ENCODE results near the gene POU1F1.
"Not testable (repeated sequence)": the region's sequence is repeated elsewhere in the genome, so short reads cannot be mapped to it uniquely, and the experiment has no call there.

The POU1F1 gene, protein sequence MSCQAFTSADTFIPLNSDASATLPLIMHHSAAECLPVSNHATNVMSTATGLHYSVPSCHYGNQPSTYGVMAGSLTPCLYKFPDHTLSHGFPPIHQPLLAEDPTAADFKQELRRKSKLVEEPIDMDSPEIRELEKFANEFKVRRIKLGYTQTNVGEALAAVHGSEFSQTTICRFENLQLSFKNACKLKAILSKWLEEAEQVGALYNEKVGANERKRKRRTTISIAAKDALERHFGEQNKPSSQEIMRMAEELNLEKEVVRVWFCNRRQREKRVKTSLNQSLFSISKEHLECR

DNA sequence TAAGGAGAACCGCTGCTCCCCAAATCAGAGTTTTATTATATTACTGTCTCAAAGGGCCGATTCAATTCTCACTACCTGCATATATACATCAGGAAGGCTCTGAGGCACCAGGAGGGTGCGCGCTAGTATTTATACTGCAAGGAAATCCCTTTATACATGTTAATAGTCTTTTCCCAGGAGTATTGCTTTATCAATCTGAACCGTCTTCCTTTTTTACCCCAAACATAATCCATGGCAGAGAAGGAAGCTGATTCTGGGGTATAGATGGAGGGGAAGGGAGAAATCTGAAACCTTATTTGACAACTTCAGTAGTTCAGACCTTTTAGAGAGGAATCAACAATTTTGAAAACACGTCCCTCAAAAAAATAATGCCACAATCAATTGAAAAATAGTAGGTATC is at the start of gene POU1F1:
TSS of gene POU1F1 (minus strand) at position 101 of the 400 bp plus-strand sequence. CDS start 122 bp downstream, outside the sequence.
- no peak for DNase-seq (ENCODE audit: low spot score)

GRCh38 chr3:87324609-87325008 is 48.2 kb upstream of the POU1F1 start:
- no peak for DNase-seq (ENCODE audit: low spot score)

DNA sequence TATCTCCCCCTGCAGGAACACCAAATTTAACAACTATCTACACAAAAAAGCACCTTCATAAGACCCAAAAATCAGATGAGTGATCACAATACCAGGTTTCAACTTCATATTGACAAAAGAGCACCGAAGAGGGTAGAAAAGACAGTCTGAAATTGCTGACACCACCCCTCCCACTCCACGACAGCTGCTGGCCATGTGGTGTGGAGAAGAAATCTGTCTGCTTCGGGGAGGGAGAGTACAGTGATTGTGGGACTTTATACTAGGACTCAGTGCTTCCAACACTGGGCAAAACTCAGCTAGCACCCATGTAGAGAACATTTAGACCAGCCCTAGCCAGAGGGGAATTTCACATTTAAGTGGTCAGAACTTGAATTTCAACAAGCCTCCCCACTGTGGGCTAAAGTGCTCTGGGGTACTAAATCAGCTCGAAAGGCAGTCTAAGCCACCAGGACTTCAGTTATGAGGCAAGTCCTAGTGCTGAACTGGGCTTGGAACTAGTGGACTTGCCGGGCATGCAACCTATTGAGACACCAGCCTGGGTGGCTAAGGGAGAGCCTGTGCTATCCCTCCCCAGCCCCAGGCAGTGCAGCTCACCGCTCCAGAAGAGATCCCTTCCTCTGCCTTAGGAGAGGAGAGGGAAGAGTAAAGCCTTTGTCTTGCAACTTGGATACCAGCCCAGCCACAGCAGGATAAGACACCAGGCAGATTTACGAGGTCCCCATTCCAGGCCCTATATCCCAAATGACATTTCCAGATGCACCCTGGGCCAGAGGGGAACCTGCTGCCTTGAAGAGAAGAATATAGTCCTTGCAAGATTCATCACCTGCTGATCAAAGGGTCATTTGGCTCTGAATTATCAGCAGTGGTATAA is 44.6 kb upstream of the POU1F1 start:
- DNase-seq (ENCODE audit: low spot score), result peak; percentile 55

- DNase-seq (ENCODE audit: low spot score), result peak; percentile 23
Measured at GRCh38 chr3:87318617-87319021, 42.2 kb upstream of the POU1F1 start.

DNA sequence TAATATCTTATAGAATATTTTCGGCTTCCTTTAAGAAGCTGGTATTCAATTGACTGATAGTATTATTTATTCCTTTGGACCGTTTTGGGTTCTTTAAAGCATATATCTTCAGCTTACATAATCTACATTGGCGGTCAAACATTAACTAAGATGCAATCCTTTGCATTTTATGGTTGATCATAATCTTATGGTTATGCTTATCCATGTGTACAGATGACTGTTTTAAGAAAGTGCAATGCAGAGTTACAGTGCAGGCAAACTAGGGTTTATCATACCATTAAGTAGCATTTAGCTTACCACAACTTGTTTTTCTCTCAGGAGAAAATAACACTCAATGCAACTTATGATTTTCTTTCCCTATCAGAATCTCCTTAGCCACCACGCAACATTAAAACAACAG is 41.4 kb upstream of the POU1F1 start:
- no peak for DNase-seq (ENCODE audit: low spot score)

DNA sequence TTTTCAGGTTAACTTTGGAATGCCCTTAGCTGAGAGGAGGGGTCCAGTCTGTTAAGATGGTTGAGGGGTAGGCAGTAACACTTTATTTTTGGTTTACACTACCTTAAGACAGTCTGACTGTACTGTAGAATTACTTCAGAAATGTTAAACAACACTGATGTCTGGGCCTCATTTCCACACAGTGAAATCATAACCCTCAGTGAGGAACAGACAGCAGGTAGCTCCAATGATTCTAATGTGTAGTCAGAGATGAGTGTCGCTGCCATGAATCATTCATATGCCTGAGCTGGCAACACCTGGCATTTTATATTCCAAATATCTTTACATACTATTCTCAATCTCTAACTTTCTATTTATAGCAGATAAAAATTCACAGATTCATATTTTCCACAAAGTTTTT is 37.3 kb upstream of the POU1F1 start:
- no peak for DNase-seq (ENCODE audit: low spot score)

DNA sequence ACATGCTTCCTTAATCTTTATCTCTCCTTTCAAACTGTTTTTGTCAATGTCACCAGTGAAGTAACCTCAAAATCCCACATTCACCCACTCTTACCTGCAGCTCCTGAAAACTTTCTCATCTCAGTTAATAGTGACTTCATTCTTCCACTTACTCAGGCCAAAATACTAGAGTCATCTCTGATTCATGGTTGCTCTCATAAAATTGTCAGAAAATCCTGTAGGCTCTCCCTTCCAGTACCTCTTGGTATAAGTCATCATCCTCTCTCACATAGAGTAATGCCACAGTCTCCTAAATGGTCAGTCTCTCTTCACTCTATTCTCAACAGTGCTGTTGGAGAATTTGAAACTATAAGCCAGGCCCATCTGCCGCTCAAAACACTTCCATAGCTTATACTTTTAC is 34.9 kb upstream of the POU1F1 start:
- DNase-seq (ENCODE audit: low spot score), result no peak

DNA sequence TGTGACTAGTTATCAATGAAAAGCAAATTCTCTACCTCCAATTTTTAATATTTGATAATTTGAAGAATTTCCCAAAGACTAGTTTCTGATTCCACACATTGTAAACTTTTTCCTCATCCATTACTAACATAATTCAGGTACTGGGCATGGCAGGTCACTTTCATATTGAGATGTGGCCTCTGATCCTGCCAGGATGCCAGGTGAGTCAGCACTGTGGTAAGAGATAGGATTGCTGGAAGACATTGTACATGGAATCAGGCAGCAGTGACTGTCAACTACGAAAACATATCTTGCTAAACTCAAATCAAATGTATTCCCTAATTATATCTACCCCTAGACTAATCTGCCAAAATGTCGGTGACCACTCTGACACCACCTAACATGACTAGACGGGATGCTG is 33.2 kb upstream of the POU1F1 start:
- DNase-seq (ENCODE audit: low spot score), result no peak

GRCh38 chr3:87307805-87308204 is 31.4 kb upstream of the POU1F1 start:
- DNase-seq (ENCODE audit: low spot score), result no peak

- DNase-seq (ENCODE audit: low spot score), result peak; percentile 54
Measured at GRCh38 chr3:87305517-87305916, 29.1 kb upstream of the POU1F1 start.

DNA sequence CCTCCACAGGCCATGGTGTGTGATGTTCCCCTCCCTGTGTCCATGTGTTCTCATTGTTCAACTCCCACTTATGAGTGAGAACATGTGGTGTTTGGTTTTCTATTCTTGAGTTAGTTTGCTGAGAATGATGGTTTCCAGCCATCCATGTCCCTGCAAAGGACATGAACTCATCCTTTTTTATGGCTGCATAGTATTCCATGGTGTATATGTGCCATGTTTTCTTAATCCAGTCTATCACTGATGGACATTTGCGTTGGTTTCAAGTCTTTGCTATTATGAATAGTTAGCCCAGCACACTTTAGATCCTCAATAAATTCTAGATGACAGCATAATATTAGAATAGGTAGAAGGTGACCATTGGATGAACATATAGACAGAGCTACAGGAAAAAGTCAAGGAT is 28.6 kb upstream of the POU1F1 start:
- DNase-seq (ENCODE audit: low spot score), result not testable (repeated sequence)

DNA sequence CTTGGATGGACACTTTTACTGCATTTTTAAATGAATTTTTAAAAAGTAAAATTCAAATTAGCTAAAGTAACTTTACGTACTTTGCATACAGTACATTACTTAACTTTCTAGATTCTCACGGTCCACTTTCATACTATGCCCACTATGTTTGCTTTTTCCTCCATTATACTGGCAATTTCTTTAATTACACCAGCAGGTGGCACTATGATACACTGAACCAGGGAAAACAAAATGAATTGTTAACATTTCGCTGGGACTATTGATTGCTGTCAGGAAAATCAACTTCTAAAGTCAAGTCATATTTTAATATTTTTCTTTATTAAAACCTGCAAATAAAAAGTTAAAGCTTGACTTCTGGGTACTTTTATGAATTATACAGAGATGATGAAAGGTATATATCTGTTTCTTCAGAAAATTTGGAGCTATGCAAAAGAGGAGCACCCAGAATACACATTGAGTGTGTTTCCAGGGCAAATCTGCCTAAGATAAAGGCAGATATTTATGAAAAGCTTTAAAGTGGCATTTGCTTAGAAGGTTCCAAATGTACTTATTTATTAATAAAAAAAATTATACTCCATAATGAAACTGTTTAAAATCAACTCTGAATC is 21.8 kb upstream of the POU1F1 start:
- DNase-seq (ENCODE audit: low spot score), result peak; percentile 30

GRCh38 chr3:87288446-87288845 is 12.1 kb upstream of the POU1F1 start:
- DNase-seq (ENCODE audit: low spot score), result no peak

DNA sequence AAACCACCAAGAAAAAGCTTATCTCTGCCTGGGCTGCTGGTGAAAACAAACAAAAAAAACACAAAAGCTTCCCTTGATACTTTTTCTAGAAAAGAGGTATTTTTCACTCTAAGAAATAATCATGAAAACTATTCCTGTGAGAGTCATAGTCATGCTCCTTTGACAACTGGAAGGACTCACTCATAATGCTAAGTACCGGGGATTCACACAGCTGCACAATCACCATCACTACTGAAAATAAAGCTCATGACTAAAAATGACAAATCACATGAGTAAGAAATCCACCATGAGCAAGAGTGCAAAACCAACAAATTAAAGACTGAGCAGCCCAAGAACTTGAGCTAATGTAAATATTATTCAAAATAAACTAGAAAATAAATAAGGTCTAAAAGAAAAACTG is 10.6 kb upstream of the POU1F1 start:
- no peak for DNase-seq (ENCODE audit: low spot score)

DNA sequence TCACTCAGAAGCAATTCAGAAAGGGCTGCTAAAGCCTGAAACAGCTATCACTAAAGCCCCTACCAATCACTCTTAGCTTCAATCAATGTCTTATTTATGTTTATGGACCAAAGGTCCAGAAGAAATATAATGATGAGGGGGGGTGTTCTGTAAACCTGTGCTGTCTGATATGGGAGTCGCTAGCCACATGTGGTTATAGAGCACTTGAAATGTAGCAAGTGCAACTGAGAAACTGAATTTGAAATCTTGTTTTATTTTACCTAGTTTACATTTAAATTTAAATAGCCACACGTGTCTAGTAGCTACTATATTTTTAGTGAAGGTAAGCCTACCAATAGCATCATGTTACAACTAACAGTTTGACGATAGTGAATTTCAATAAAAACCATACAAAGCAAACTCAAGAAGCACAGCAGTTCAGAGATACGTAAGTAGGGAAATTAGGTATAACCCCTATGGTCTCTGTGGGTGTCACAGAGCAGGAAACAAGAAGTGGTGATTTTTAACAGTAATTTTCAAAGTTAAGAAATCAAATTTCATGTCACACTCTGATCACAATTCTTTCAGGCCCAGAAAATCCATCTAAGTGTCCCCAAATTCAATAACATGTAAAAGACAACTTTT is 3.6 kb downstream of the POU1F1 start:
- DNase-seq (ENCODE audit: low spot score), result no peak

- DNase-seq (ENCODE audit: low spot score), result no peak
Measured at GRCh38 chr3:87270908-87271700, 5.3 kb downstream of the POU1F1 start.

DNA sequence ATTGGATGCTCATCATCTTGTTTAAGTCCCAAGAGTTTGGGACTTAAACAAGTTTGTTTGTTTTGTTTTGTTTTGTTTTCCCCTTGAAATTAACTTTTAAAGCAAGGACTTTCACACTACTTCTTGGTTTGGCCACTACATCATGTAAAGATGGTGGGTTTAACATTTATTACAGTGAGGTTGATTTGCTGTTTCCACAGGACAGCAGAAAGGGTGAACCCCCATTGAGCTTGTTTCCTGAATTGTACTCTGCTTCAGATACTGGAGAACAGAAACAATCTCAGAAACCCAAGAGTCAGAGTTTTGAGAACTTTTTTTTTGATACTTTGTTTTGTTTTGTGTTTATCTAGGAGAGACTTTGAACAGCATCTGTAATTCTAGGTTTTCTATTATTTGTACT is 6.7 kb downstream of the POU1F1 start:
- no peak for DNase-seq (ENCODE audit: low spot score)

DNA sequence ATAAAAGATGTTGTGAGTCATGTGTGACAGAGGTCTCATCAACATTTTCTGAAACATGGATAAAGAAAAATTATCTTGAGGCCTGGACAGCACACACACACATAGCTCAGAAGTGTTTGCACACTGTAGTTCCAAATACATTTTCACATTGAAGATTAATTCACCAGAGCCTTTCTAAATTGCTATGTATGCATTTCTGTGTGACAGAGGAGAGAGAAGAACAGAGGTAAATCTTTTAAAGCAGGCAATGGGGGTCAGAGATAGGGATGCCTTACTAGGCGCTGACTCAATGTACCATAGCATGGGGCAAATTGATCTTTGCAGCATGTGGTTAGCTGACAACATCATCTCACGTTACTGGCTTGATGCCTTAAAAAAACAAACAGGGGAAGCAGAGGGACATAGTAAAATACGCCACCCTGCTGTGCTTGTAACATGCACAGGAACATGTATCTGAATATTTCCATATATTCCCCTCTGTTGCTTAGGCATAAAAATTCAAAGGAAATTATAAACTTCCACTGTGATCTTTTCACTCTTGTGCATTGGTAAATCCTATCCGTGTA is 7.7 kb downstream of the POU1F1 start:
- DNase-seq (ENCODE audit: low spot score), result no peak

DNA sequence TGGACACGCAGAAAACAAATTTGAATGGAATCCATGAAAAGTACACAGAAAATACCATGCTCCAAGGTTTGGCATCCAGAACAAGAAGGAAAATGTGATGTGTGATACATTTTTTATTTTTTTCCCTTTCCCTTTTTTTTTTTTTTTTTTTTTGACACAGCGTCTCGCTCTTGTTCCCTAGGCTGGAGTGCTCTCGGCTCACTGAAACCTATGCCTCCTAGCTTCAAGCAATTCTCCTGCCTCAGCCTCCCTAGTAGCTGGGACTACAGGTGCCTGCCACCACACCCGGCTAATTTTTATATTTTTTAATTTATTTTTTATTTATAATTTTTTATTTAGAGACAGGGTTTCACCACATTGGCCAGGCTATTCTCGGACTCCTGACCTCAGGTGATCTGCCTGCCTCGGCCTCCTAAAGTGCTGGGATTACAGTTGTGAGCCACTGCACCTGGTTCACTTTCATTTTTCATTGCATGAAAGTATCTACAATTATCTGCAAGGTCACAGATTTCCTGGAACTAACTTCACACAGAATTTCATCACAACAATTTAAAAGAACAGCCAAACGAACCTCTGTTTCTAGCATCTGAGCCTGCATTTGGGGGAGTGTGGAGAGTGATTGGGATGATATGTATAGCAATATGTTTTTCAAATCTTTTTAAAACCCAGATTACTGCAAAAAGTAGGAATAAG is 8.3 kb downstream of the POU1F1 start:
- DNase-seq (ENCODE audit: low spot score), result no peak

DNA sequence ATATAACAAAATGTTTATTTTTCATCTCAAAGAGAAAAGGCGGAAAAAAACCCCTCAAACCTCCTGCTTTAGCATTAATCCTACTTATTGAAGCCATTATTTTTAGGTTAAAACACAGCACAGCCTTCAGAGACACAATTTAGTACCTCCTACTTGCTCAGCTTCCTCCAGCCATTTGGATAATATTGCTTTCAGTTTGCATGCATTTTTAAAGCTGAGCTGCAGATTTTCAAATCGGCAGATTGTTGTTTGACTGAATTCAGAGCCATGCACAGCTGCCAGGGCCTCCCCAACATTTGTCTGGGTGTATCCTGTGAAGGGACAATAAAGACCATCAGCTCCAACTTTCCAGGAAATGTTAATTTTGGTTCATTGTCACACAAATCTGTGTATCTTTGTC is 14.5 kb downstream of the POU1F1 start:
- no peak for DNase-seq (ENCODE audit: low spot score)

- peak; percentile 27 for DNase-seq (ENCODE audit: low spot score)
Measured at GRCh38 chr3:87260270-87260669, 16.1 kb downstream of the POU1F1 start.

Measured in COLO829 (cell line).